ENCODE results near the gene MAGIX.

The MAGIX gene

DNA sequence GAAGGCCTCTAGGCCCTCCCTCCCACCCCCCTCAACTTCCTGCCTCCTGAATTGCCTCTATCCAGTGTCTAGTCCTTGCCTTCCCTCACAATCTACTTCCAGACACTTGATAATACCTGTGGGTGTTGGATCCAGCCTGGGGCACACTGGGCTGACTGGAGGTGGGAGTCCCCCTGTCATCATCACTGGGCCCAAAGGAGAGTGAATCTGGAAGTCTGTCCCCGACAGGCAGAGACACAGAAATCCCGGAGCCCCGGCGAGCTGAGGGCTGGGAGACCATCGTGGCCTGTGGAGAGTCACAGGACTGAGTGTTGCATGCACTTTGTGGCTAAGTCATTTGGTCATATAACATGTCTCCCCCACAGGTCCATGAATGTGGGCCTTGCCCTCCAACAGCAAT lies 45.8 kb downstream of the MAGIX start:
- no peak for DNase-seq

DNA sequence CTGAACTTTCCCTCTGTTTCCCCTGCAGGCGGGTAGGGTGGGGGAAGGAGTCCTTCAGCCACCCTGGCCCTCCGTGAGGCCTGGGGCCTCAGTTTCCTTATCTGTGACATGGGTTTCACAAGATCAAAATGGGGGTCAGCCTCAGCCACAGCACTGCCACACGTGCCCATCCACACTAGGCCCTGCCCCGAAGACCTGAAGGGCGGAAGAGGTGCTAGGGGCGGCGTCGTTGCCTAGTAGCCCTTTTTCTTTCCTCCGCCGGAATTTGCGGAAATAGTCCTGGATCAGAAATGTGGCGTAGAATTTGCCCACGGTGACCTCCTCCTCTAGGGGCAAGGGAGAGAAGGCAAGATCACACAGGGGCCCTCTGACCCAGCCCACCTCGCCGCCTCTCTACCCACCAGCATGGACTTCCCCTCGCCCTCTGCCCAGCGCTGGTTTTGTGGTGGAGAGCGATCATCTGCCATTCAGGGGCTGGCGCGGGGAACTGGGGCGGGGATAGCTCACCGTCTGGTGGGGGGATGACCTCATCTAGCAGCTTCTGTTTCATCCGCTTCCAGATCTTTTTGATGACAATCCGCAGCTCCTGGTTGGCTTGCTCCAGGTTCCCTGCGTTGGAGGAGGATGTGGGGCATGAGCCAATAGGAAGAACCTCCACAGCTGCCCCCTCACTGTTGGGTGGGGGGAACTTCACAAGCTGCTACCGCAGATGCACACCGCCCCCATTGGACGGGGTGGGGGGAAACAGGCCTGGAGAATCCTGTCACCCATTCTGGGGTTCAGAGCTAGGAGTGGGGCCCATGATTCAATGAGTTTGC lies 47.1 kb downstream of the MAGIX start:
- peak; percentile 47 for DNase-seq

- no peak for DNase-seq
Observed at GRCh38 chrX:49210406-49210805, 47.8 kb downstream of the MAGIX start.

DNA sequence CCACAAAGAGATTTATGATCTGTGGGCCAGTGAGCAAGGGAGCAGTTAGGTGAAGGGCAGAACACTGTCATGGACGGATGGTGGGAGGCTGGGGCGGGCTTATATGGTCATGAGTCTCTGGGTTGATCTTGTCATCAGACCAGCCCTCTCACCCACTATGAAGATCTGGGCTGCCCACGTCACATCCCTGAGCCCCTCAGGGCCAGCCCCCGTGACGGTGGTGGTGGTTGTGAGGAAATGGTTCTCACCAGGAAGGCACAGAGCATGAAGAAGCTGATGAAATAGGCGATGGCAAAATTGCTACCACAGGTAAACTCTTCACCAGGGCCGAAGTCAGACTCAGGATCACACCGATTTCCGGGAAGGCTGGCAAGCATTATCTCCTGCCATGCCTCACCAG lies 48.5 kb downstream of the MAGIX start:
- DNase-seq = no peak

GRCh38 chrX:49212209-49212608 lies 49.7 kb downstream of the MAGIX start:
- DNase-seq = no peak

GRCh38 chrX:49212861-49213260 lies 50.3 kb downstream of the MAGIX start:
- no peak for DNase-seq

DNA sequence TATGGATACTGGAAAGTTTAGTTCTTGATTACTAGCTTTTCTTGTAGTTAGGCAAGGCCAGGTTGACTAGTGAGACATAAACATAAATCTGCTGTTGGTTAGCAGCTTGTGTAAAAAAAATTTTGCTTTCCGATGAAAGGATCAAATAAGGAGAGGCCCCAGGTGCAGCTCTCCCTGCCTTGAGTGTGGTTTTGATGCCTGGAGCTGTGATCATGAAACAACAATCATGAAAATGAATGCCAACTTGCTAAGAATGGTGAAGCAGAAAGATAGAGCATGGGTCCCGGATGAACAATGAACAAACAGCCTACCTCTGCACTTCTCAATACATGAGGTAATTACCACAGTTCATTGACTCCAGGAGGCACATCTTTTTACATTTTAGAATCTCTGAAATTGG lies 51.9 kb downstream of the MAGIX start:
- no peak for DNase-seq

- no peak for DNase-seq
Observed at GRCh38 chrX:49214996-49215526, 52.5 kb downstream of the MAGIX start.

Data from NCI-H146 (cell line).